T-helper 2 cell treated with Interferon-gamma antibody and Interleukin-4, amounts not matched to agents 100 ng/mL and 5 ng/mL, for 36 hours (primary cell): ENCODE results near the gene ATAD2B. TPM values are rescaled to one million over a fixed set of nuclear protein-coding genes. Genes with fewer than 3 reads are reported as not detected.
"Not testable (repeated sequence)": the region's sequence is repeated elsewhere in the genome, so short reads cannot be mapped to it uniquely, and the experiment has no call there.

Source experiments
- intact Hi-C: fragments of 100-400 bp; cut with micrococcal nuclease; formaldehyde crosslinking; loops from one replicate; pipeline ENCODE4 v1.15.1; 2023
- total RNA-seq: library from RNA; stranded (reverse); gene quantifications from 2 replicates; pipeline ENCODE4 v1.2.3, GENCODE V29; 2022

The ATAD2B gene
- total RNA-seq, result 25.5 and 28.8 TPM in 2 replicates

DNA sequence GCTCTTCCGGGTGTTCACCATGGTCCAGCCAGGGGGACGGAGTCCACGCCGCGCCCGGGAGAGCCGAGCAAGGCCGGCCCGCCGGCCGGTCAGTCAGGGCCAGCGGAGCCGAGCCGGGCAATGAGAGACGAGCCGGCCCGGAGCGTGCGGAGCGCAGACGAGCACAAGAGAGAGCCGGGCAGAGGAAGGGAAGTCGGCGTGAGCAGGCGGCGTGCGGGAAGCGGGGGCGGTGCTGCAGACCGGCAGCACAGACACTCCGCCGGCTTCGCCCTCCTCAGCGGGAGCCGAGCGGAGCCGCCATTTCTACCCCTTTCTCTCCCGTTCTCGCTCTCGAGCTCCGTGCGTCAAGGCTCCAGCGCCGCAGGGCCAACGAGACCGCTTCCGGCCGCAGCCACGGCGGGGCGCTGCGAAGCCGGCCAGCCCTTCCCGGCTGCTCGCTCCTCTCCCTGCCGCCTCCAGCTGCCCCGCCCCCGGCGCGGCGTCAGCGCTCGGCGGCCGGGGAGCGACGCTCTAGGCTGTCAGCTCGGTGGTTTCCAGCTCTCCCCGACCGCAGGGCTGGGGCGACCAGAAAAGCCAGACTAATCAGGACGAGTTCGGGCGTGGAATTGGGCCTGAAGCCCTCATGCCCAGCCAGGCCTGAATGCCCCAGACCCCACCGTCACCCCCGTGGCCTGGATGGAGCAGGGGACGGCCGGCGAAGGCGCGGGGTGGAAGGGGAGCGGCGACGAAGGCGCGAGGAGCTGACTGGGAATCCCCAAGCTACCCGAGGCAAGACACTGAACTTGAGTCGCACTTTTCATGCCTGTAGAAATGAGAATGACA is at the start of gene ATAD2B:
ATAD2B (minus strand) TSS at position 374 of the 822 bp plus-strand sequence; CDS start at position 21, 353 bp downstream.
- intact Hi-C loops, result loop anchor here (1.0 to 10.0 kb wide), 10 partner anchors 13 to 1045 kb away; partner anchors contain the start of genes DNAJC27, FAM228B, ITSN2 and KLHL29

DNA sequence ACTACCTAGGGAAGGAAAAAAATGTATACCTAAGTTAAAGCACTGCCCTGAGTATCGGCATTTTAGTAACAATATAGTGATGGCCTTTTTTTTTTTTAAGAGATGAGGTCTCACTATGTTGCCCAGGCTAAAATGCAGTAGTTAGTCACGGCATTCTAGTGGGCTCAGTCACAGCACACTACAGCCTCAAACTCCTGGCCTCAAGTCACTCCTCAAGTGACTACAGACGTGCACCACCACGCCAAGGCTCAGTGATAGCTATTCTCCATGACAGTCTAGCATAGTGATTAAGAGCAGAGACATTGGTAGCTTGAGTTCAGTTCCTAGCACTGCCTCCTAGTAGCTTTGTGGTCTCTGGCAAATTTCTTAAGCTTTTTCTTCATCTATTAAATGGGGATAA is 40.9 kb upstream of the ATAD2B start:
- intact Hi-C loops, result no loop called here

DNA sequence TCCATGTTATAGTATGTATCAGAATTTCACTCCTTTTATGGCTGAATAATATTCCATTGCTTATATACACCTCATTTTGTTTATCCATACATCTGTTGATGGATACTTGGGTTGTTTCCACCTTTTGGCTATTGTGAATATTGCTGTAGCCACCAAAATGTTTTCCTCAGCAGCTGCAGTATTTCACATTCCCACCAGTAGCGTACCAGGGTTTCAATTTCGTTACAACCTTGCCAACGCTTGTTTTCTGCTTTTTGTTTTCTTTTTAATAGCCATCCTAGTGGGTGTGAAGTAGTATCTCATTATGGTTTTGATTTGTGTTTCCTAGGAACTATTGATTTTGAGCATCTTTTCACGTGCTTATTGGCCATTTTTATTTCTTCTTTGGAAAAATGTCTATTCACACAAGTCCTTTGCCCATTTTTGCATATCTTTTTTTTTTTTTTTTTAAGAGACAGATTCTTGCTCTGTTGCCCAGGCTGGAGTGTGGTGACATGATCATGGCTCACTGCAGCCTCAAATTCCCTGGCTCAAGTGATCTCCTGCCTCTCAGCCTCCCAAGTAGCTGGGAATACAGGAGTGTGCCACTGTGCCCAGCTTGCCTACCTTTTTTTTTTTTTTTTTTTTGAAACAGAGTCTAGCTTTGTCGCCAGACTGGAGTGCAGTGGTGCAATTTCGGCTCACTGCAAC is 27.5 kb upstream of the ATAD2B start:
- intact Hi-C loops, result no loop called here

DNA sequence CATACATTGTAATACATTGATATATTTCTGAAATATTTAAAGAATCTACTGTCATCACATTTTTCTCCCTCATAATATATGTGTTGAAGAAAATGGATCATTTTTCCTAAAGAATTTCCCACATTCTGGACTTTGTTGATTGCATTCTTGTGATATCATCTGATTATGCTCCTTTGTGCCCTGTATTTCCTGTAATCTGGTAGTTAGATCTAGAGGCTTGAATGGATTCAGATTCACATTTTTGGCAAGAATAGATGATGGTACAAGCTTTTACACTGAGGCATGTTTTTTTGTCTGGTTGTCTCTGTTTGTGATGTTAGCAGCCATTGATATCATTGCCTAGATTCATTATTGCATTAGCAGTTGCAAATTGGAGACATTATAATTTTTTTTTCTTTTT is 26.7 kb upstream of the ATAD2B start:
- intact Hi-C loops, result no loop called here

DNA sequence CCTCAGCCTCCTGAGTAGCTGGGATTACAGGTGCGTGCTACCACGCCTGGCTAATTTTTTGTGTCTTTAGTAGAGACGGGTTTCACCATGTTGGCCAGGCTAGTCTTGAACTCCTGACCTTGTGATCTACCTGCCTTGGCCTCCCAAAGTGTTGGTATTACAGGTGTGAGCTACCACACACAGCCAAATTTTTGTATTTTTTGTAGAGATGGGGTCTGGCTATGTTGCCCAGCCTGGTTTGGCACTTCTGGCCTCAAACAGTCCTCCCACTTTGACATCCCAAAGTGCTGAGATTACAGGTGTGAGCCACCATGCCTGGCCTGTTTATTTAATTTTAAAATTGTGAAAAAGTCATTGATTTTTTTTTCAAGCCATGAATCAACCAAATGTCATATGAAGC is 25.6 kb upstream of the ATAD2B start:
- intact Hi-C loops, result not testable (repeated sequence)

DNA sequence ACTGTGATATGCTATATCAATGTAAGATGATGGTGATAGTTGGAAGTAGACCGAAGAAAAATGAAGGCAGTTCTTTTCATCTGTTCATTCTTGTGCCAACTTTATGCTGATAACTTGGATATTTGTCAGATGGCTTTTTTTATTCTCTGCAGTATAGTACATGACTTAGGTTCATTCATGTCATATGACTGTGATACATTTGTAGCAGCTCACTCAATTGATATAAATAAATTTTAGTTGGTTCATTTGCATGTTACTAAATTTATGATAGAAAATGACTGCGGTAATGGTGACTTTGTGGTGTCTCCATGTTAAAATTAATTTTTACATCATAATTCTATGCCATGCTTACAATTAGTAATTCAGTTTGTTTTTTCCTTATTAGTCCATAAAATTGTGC is 20.4 kb upstream of the ATAD2B start:
- intact Hi-C loops, result no loop called here

DNA sequence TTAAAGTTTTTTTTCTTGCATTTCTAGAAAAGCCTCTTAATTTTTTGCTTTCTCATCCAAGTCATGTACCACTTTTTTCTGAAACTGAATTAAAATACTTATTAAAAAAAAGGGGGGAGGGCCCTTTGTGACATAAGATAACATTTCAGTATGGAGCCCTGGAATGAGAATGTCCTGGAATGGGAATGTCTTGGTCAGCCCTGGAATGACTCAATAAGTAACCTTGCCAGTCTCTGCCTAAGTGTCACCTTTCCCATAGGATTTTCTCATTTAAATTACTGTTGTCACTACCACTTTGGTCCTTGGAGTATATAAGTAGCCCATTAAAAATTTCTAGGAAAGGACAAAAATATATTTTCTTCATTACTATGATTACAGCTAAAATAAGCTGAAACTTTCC is 18.1 kb upstream of the ATAD2B start:
- intact Hi-C loops, result loop anchor here (5.0 kb wide), 1 partner anchor 53 kb away; no protein-coding TSS in a partner anchor

DNA sequence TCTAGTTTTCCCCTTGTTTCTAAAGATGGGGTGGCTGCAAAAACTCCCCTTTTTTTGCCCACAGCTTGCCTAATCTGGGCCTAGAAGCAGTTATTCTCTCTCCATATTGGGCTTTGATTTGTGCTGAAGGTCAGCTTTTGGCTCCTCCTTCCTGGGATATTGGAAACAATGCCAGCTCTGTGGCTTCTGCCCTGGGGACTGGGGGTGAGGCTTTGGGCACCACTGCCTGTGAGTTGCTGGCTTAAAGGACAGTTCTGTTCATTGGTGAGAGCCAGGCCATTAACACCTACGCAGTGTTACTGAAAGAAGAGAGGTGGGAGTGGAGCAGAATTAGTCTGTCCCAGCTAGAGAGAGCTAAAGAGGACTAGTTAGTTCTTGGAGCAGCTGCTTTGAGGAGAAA is 17.6 kb upstream of the ATAD2B start:
- intact Hi-C loops, result loop anchor here (5.0 kb wide), 1 partner anchor 52 kb away; no protein-coding TSS in a partner anchor

DNA sequence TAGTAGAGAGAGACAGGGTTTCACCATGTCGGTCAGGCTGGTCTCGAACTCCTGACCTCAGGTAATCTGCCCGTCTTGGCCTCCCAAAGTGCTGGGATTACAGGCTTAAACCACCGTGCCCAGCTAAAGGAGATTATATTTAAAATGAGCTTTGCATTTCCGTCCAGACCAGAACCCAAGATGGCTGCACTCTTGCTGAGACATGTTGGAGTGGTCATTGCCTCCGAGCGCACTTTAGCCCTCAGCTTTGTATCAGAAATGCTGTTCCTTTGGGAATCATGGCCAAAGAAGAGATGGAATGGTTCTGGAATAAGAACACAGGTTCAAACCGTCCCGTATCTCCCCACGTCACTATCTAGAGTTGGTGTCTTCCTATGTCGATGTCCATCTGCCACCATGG is 16.7 kb upstream of the ATAD2B start:
- intact Hi-C loops, result loop anchor here (5.0 kb wide), 1 partner anchor 51 kb away; no protein-coding TSS in a partner anchor

DNA sequence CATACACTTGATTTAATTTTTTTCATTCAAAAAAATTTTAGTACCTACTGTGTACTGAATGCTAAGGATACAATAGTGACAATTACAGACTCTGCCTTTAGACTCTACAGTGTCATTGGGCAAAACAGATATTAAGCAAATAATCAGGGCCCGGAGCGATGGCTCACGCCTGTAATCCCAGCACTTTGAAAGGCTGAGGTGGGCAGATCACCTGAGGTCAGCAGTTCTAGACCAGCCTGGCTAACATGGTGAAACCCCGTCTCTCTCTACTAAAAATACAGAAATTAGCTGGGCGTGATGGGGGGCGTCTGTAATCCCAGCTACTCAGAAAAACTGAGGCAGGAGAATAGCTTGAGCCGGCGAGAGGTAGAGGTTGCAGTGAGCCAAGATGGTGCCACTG is 14.7 kb upstream of the ATAD2B start:
- intact Hi-C loops, result loop anchor here (5.0 kb wide), 1 partner anchor 49 kb away; no protein-coding TSS in a partner anchor

DNA sequence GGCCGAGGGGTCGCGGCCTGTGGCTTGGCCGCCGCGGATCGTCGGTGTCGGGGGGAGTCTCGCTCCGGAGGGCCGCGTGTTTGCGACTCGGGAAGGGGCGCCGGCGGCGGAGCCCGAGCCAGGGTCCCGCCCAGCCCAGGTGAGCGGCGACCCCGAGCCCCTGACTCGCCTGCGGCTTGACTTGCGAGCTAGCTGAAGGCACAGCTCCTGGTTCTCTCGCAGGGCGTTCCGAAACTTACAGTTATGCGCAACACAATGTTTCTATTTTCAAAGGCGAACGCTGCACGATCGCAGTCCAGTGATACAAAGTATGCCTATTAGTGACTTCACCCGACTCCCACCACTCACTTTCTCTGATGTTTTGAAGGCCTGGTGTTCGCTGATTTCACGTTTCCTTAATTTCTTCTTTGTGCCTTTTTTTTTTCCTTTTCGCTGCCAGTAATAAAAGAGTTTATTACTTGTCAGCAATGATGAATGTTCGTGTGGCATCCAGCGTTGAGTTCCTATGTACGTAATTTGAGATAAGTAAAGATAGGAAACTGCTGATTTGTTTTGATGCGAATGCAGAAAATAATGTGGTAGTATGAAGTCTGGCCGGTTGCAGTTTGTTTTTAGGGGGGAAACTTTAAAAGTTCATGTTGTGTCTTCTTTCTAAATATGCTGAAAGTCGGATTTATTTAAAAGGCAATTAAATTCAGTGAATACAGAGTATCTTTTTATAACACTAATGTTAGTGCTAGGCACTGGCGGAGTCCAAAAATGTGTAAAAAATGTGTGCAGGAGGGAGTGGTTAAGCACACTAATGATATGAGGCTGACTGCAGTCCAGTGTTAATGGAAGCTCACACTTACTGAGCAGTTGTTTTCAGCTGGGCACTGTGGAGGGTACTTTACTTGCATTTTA is 14.0 kb upstream of the ATAD2B start:
- intact Hi-C loops, result loop anchor here (1.0 to 5.0 kb wide), 4 partner anchors 14 to 135 kb away; partner anchors contain the start of genes ATAD2B, SF3B6 and WDCP

DNA sequence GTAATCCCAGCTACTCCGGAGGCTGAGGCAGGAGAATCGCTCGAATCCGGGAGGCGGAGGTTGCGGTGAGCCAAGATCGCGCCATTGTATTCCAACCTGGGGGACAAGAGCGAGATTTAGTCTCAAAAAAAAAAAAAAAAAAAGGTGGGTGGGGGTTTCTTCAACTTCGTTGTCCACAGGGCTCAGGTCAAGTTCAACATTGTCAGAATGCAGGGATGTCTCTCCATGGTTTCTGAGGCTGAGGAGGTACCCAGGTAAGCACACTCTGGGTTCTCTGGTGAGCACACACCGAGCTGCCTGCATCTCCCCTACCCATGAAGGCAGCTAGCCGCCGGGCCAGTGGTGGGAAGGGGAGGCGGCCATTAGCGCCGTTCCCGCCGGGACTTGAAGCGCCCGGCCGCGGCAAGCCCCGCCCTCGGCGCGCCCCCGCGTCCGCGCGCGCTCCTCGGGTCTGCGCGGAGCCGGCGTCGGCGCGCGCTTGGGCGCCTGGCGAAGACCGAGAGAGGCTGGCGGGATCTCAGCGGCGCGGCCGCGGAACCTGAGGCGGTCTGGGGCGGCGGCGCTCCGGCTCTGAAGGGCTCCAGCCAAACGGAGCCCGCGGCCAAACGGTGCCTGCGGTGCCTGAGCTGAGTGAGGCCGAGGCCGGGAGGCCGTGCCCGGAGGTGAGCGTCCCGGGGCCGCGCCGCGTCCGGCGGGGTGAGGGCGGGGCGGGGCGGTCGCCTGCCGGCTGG is 13.2 kb upstream of the ATAD2B start, which contains the start of gene UBXN2A:
UBXN2A (plus strand) TSS at position 477 of the 731 bp plus-strand sequence. CDS start 17,852 bp downstream, outside the sequence.
- intact Hi-C loops, result loop anchor here (1.0 to 5.0 kb wide), 4 partner anchors 13 to 136 kb away; partner anchors contain the start of genes ATAD2B, SF3B6 and WDCP

DNA sequence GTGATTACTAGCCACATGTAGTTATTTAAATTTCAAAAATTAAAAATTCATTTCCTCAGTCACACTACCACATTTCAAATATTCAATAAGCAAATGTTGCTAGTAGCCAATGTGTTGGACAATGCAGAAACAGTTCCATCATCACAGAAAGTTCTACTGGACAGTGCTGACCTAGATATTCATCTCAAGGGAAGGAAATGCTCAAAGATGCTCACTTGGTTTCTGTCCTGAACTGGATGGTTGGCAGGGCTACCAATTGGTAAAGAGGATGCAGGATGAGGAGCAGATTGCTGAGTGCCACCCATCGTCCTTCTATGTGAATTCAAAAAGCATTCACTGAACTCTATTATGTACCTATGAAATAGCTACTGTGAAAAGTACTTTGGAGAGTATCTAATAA is 7.3 kb upstream of the ATAD2B start:
- intact Hi-C loops, result no loop called here

DNA sequence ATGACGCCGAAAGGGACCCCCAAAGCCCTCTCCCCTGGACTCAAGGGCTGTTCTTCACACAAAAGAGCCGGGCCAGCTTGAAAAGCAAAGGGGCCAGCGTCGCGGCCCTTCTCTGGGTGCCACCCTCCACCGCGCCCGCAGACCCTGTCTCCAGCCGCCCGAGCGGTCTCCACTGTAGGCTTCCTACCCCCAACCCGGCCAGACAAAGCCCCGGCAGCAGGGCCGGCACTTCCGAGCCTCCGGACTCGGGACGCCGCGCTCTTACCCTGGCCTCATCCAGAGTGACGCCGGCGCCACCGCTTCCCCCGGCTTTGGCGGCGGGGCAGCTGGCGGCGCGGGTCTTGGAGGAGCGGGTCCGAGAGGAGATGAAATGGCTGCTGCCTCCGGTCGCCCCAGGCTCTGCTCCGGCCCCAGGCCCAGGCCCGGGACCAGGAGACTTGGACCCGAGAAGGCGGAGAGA is 603 bp downstream of the ATAD2B start:
- intact Hi-C loops, result loop anchor here (1.0 to 10.0 kb wide), 8 partner anchors 34 to 1046 kb away; partner anchors contain the start of genes DNAJC27, FAM228B, ITSN2 and KLHL29

DNA sequence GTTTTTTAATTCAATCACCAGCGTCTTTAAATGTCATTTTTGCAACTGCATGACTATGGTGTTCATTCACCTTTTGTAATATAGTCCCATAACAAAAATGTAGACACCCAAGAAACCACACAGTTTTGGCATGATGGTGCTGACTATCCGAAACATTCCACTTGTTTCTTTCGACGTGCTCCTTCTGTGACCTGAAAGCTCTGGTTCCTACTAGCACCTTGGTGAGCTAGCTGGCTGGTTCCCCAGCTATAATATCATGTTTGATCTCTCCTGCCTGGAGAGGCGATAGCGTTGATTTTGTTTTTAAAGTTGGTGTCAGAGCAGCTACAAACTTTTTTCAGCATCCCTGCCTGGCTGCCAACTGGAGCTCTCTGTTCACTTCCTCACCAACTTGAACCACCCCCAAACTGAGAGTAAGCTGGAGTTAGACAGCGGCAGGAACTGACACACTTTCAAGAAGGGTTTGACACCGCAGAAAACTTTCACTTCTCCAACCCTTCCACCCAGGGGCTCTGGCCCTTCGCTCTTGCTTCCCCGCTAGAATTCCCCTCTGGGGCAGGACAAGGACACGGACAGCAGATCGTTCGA is 1.1 kb downstream of the ATAD2B start:
- intact Hi-C loops, result loop anchor here (1.0 to 10.0 kb wide), 8 partner anchors 33 to 1047 kb away; partner anchors contain the start of genes DNAJC27, FAM228B, ITSN2 and KLHL29

DNA sequence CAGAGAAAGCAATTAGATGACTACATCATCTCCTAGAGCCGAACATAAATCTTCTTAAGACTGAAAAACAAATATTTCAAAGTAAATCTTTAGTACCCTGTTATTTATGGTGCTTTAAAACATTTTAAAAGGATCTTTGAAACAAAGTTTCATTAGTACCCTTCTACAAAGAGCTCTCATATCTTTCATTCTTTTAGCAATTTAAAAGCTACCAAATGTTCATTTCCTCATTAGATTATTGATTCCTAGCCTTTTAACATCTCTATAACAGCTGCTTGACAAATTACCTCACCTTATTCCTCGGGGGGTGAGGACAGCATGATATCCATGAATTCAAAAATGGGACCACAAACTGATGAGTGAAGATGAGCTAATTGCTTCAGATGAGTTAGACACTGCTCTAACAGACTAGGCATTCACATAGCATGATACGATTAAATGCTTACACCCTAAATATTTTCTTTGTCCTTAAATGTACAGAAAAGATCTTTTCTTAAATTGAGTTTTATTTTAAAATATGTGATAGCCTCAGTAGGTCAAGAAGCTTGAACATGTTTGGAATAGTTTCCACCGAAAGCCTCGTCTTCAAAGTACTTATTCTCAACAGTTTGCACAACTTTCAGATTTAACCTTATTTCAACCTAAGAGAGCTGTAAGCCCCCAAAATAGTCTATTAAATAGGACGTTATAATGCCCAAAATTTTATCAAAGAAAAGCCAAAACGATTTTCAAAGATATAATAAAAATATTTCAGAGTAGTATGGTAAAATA is 2.1 kb downstream of the ATAD2B start:
- intact Hi-C loops, result loop anchor here (5.0 to 10.0 kb wide), 5 partner anchors 138 to 1048 kb away; partner anchors contain the start of genes DNAJC27, FAM228B, ITSN2 and KLHL29

DNA sequence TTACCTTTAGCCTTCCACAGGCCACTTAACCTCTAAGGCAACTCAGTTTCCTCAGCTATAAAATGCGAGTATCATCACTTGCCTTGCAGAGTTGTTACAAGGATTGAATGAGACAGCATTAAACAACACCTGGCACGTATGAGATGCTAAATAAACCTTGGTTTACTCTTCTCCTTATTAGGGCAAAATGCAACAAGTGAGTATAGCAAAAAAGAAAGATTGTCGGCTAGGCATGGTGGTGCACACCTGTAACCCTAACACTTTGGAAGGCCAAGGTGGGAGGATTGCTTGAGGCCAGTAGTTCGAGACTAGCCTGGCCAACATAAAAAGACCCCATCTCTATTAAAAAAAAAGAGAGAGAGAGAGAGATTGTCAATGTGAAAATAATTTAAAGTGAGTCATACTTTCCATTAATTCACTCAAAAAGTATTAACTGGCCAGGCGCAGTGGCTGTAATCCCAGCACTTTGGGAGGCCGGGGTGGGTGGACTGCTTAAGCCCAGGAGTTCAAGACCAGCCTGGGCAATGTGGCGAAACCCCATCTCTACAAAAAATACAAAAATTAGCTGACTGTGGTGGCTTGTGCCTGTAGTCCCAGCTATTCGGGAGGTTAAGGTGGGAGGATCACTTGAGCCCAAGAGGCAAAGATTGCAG is 8.0 kb downstream of the ATAD2B start:
- intact Hi-C loops, result no loop called here
